HepG2 (cell line): ENCODE data around the gene GRHL1. TPM values are rescaled to one million over a fixed set of nuclear protein-coding genes. Genes with fewer than 3 reads are reported as not detected.
"Not testable (repeated sequence)": the region's sequence is repeated elsewhere in the genome, so short reads cannot be mapped to it uniquely, and the experiment has no call there.

Experiments
- ATAC-seq: fragments of 200-7000 bp; cut with Tn5 transposase; 3 replicates; pipeline ENCODE4 v1.9.1; 2020; ENCODE audit warnings: mild to moderate bottlenecking, moderate library complexity
- BruUV-seq: library from RNA; stranded (reverse); fragments of 400-500 nt; replicated peaks from 2 replicates; lab custom pipeline; 2021; lab: Mats Ljungman, UMichigan
- CTCF ChIA-PET: fragments of 300-600 bp; formaldehyde crosslinking; extraction: SDS; loops from one replicate; lab custom pipeline; 2021; ENCODE audit warnings: low total read pairs, inconsistent platforms, low intra/inter-chr PET ratio; lab: Yijun Ruan, JAX
- POLR2A ChIA-PET: fragments of 350-600 bp; sonication (Branson Sonifier 250); formaldehyde crosslinking; loops from one replicate; lab custom pipeline; 2020; ENCODE audit warnings: antibody characterized with exemption, inconsistent platforms; lab: Yijun Ruan, JAX
- DNase-seq: peaks from one replicate; pipeline ENCODE4 v3.0.0-alpha.2; 2015; ENCODE audit warnings: low spot score
- FAIRE-seq: peaks from 3 replicates; lab custom pipeline; 2011; peaks lifted over from hg19 to GRCh38; lab: Jason Lieb, UNC
- H2AFZ ChIP-seq: one replicate; pipeline ENCODE4 v1.6.1; 2011; ENCODE audit warnings: low read length, inconsistent platforms
- H3K27ac ChIP-seq: fragments of 300-600 bp; 3 replicates; pipeline ENCODE4 v1.8.0; 2011; ENCODE audit warnings: mixed run types, mild to moderate bottlenecking, mixed read lengths, low read length, inconsistent platforms; ENCODE audit not compliant: insufficient read depth; ENCODE audit errors: extremely low read length
- H3K27me3 ChIP-seq, 2 experiments: fragments of 200-600 bp in 1 of 2; 2 replicates in 1 of 2; 3 replicates in 1 of 2; pipeline versions ENCODE4 v1.6.0 to v1.8.0; 2011; ENCODE audit warnings: low read length in 2 of 2, mild to moderate bottlenecking in 2 of 2, moderate library complexity in 2 of 2, inconsistent platforms in 1 of 2; ENCODE audit not compliant: insufficient read depth in 2 of 2, control insufficient read depth in 1 of 2
- H3K36me3 ChIP-seq, 2 experiments: fragments of 200-600 bp in 1 of 2; replicated peaks in 1 of 2; 2 replicates in 1 of 2; 3 replicates in 1 of 2; pipeline versions ENCODE4 v1.5.1 to v1.8.0; 2011; ENCODE audit warnings: low read length in 2 of 2, inconsistent platforms in 1 of 2; ENCODE audit not compliant: insufficient read depth in 2 of 2, control insufficient read depth in 1 of 2
- H3K4me1 ChIP-seq: 2 replicates; pipeline ENCODE4 v1.5.1; 2012; ENCODE audit warnings: low read length, inconsistent platforms; ENCODE audit not compliant: insufficient read depth
- H3K4me2 ChIP-seq: 2 replicates; pipeline ENCODE4 v1.6.0; 2011; ENCODE audit warnings: low read depth, low read length, inconsistent platforms
- H3K4me3 ChIP-seq, 3 experiments: fragments of 200-600 bp in 1 of 3; sonication (generic), shearing (Covaris generic) in 1 of 3; replicated peaks in 1 of 3; 2 replicates each; pipeline ENCODE4 v1.5.1; 2011 to 2016; ENCODE audit warnings: low read length in 3 of 3, inconsistent platforms in 2 of 3, low read depth in 2 of 3, mild to moderate bottlenecking in 2 of 3, control low read depth in 1 of 3, mixed read lengths in 1 of 3; ENCODE audit not compliant: insufficient read depth in 1 of 3
- H3K79me2 ChIP-seq: one replicate; pipeline ENCODE4 v1.6.1; 2011; ENCODE audit warnings: low read length, inconsistent platforms; ENCODE audit not compliant: insufficient read depth
- H3K9ac ChIP-seq: 2 replicates; pipeline ENCODE4 v1.6.0; 2011; ENCODE audit warnings: mild to moderate bottlenecking, low read depth, low read length, inconsistent platforms; ENCODE audit not compliant: insufficient read depth
- H3K9me3 ChIP-seq: 2 replicates; pipeline ENCODE4 v1.5.1; 2012; ENCODE audit warnings: mild to moderate bottlenecking, low read length
- H4K20me1 ChIP-seq: 2 replicates; pipeline ENCODE4 v1.6.0; 2011; ENCODE audit warnings: inconsistent platforms, mild to moderate bottlenecking, low read length, moderate library complexity; ENCODE audit not compliant: insufficient read depth
- DBP ChIP-seq: sonication (generic); formaldehyde crosslinking; IDR thresholded peaks from 2 replicates; pipeline ENCODE4 v1.4.0; 2020; ENCODE audit warnings: missing genetic modification reagents; ENCODE audit errors: not compliant biosample characterization
- MBNL3 ChIP-seq: fragments of 250-450 bp; sonication (Bioruptor Pico); conservative IDR thresholded peaks from 2 replicates; pipeline ENCODE4 v1.8.0; 2022; ENCODE audit warnings: mild to moderate bottlenecking, inconsistent platforms
- ZBTB33 ChIP-seq: sonication (generic); formaldehyde crosslinking; IDR thresholded peaks from 2 replicates; pipeline ENCODE4 v1.4.0; 2020; ENCODE audit warnings: missing genetic modification reagents
- ZHX2 ChIP-seq, 2 experiments: sonication (generic) in 1 of 2; formaldehyde crosslinking in 1 of 2; IDR thresholded peaks; 2 replicates each; pipeline versions ENCODE4 v1.6.1 to v1.9.0; 2014 to 2022; ENCODE audit warnings: antibody characterized with exemption in 1 of 2, borderline replicate concordance in 1 of 2, inconsistent platforms in 1 of 2, low read depth in 1 of 2, missing genetic modification reagents in 1 of 2
- ZNF777 ChIP-seq: sonication (generic); formaldehyde crosslinking; IDR thresholded peaks from 2 replicates; pipeline ENCODE4 v1.4.0; 2020; ENCODE audit warnings: missing genetic modification reagents
- ZNF878 ChIP-seq: sonication (generic); formaldehyde crosslinking; IDR thresholded peaks from 2 replicates; pipeline ENCODE4 v1.8.1; 2023; ENCODE audit warnings: mild to moderate bottlenecking, missing genetic modification reagents, moderate library complexity
- WGBS: methylation state at CpG from one replicate; pipeline ENCODE4 v1.1.6; 2017; ENCODE audit warnings: low lambda C conversion rate; 5-methylcytosine and 5-hydroxymethylcytosine counted together
- in situ Hi-C: cut with HindIII; loops from 2 replicates; pipeline ENCODE4 v1.10.0; 2017; ENCODE audit warnings: low pct_unique_long_range_greater_than_20kb; ENCODE audit not compliant: extremely low pct_ligation_motif_present
- intact Hi-C: fragments of 100-400 bp; cut with micrococcal nuclease; formaldehyde crosslinking; loops from one replicate; pipeline ENCODE4 v1.10.0; 2022; ENCODE audit not compliant: unreplicated experiment
- polyA plus RNA-seq, 8 experiments: library from polyadenylated mRNA; depleted of rRNA in 3 of 8; stranded (reverse) in 7 of 8; unstranded in 1 of 8; fragments of >200 nt; fragmentation: Illumina TruSeq in 4 of 8; extraction: Trizol in 4 of 8; gene quantifications; 2 replicates each; pipeline versions ENCODE4 v1.2.1 to v1.2.3, GENCODE V29; 2011 to 2016; ENCODE audit warnings: low read depth in 4 of 8, missing spikeins in 1 of 8, mixed read lengths in 1 of 8; ENCODE audit not compliant: insufficient read depth in 1 of 8
- total RNA-seq, 5 experiments: library from RNA; depleted of rRNA; stranded (reverse); fragments of >200 nt; fragmentation: Illumina TruSeq; extraction: Trizol; gene quantifications; 2 replicates each; pipeline ENCODE4 v1.2.3, GENCODE V29; 2016; ENCODE audit warnings: low read depth in 1 of 5

GRHL1 gene
- total and polyA plus RNA-seq, 2 of the 13 experiments (the other 11 are each of a cell fraction or from before 2014, with no cell fraction given), result 9.3 to 12.0 TPM

- no peak for TF ChIP-seq ZBTB33
- no peak for TF ChIP-seq DBP (CRISPR knock-in tag)
- TF ChIP-seq ZHX2 (IDR thresholded peaks at IDR 0.05; ENCODE audit: low read depth), result no peak
- no peak for TF ChIP-seq ZHX2 (CRISPR knock-in tag; IDR thresholded peaks at IDR 0.05; ENCODE audit: borderline replicate concordance)
- TF ChIP-seq MBNL3 (CRISPR knock-in tag), result no peak
- no peak for TF ChIP-seq ZNF878
- TF ChIP-seq ZNF777 (CRISPR knock-in tag), result no peak
Measured at GRCh38 chr2:10030311-10030736, 78.8 kb downstream of the GRHL1 start (continued).

GRCh38 chr2:10030798-10031197 is 79.3 kb downstream of the GRHL1 start:
- WGBS, result 39% methylated on average over 8 of the region's 8 CpGs
- H2AFZ ChIP-seq, intact Hi-C loops, H4K20me1 ChIP-seq, H3K9ac ChIP-seq, in situ Hi-C loops, FAIRE-seq, H3K79me2 ChIP-seq, H3K9me3 ChIP-seq, BruUV-seq, DNase-seq, ATAC-seq, H3K36me3 ChIP-seq, H3K27ac ChIP-seq: not testable (repeated sequence)
- CTCF ChIA-PET, result interaction anchor here (0.6 kb wide), 1 partner anchor 231 kb away, joined by 3 read pairs; no protein-coding TSS in a partner anchor
- H3K4me1 ChIP-seq, result peaks cover 54% of the 10 kb centered on the region
- H3K4me2 ChIP-seq, result peak overlapping the region; percentile 54
- peaks cover 2 to 59% of the 10 kb centered on the region in 2 experiments; a peak in 4 of 5 replicates for H3K27me3 ChIP-seq
- POLR2A ChIA-PET, result interaction anchor here (1.2 to 2.7 kb wide), 4 partner anchors 9 to 187 kb away, joined by 3 to 9 read pairs (median 4); partner anchors contain the start of genes KLF11 and TAF1B
- H3K4me3 ChIP-seq, result peak overlapping the region in 1 of 3 experiments; percentile 45; a peak in 1 of 6 replicates
